Ascending aorta (tissue), 2 donors: Measurements from ENCODE around the gene KRTAP17-1. TPM values are rescaled to one million over a fixed set of nuclear protein-coding genes. Genes with fewer than 3 reads are reported as not detected.

Experiments used
- DNase-seq, 2 donors: peaks; one replicate each; pipeline ENCODE4 v3.0.0-alpha.2; 2019; ENCODE audit warnings: low spot score in 2 of 2
- H3K27ac ChIP-seq, 2 donors: fragments of 200-600 bp; sonication (generic); one replicate each; pipeline ENCODE4 v1.5.1; 2016 to 2017; ENCODE audit warnings: mild to moderate bottlenecking in 1 of 2
- H3K27me3 ChIP-seq: fragments of 200-600 bp; sonication (generic); one replicate; pipeline ENCODE4 v1.5.1; 2017
- H3K36me3 ChIP-seq, 2 donors: fragments of 200-600 bp; sonication (generic); one replicate each; pipeline ENCODE4 v1.5.1; 2016
- H3K4me1 ChIP-seq, 2 donors: fragments of 200-600 bp; sonication (generic); one replicate each; pipeline ENCODE4 v1.5.1; 2016 to 2017; ENCODE audit warnings: mild to moderate bottlenecking in 1 of 2
- H3K4me3 ChIP-seq, 2 donors: fragments of 200-600 bp; sonication (generic); one replicate each; pipeline ENCODE4 v1.5.1; 2016 to 2017; ENCODE audit warnings: mild to moderate bottlenecking in 1 of 2
- H3K9me3 ChIP-seq, 2 donors: fragments of 200-600 bp; sonication (generic); one replicate each; pipeline ENCODE4 v1.5.1; 2016
- intact Hi-C: fragments of 100-400 bp; cut with DNase I; formaldehyde crosslinking; loops from one replicate; pipeline ENCODE4 v1.15.1; 2023
- total RNA-seq: library from RNA; depleted of rRNA; stranded (reverse); fragments of >200 nt; gene quantifications from one replicate; pipeline ENCODE4 v1.1.0, GENCODE V29; 2016
- TF ChIP-seq, protein P1 (sequence below), 3 experiments: fragments of 200-600 bp in 2 of 3; fragments of 450-650 bp in 1 of 3; sonication (generic) in 2 of 3; IDR thresholded peaks; one replicate each; pipeline ENCODE4 v1.5.1; 2016 to 2019; ENCODE audit warnings: antibody characterized with exemption in 3 of 3, mild to moderate bottlenecking in 1 of 3, moderate library complexity in 1 of 3

Gene KRTAP17-1
- total RNA-seq, 1 donor from 2014 or later = not detected

DNA sequence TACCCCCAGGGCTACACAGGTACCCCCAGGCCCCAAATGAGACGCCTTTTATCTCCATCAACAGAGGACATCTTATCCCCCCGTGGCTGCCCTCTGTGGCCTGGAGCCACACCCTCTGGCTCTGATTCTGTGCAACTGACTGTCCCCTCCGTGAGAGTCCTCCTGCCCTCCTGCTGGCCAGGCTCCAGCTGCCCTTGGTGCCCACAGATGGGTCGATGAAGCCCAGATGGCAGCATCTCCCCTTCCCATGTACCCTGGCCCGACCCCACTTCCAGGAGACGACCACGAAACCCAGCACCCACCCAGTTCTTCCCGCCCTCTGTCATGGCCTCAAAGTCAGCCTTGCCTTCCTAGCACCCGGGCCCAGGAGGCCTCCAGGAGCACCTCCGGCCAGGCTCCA is 9.6 kb upstream of the KRTAP17-1 start:
- H3K4me3 ChIP-seq = no peak overlapping the region
- intact Hi-C loops = no loop called here
- no peaks in the 10 kb centered on the region for H3K27me3 ChIP-seq
- DNase-seq = no peak
- no peaks in the 10 kb centered on the region for H3K9me3 ChIP-seq
- no peaks in the 10 kb centered on the region for H3K36me3 ChIP-seq
- no peak overlapping the region for H3K27ac ChIP-seq
- TF ChIP-seq, protein P1, sequence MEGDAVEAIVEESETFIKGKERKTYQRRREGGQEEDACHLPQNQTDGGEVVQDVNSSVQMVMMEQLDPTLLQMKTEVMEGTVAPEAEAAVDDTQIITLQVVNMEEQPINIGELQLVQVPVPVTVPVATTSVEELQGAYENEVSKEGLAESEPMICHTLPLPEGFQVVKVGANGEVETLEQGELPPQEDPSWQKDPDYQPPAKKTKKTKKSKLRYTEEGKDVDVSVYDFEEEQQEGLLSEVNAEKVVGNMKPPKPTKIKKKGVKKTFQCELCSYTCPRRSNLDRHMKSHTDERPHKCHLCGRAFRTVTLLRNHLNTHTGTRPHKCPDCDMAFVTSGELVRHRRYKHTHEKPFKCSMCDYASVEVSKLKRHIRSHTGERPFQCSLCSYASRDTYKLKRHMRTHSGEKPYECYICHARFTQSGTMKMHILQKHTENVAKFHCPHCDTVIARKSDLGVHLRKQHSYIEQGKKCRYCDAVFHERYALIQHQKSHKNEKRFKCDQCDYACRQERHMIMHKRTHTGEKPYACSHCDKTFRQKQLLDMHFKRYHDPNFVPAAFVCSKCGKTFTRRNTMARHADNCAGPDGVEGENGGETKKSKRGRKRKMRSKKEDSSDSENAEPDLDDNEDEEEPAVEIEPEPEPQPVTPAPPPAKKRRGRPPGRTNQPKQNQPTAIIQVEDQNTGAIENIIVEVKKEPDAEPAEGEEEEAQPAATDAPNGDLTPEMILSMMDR (IDR thresholded peaks at IDR 0.05) = no peak
- no peaks in the 10 kb centered on the region for H3K4me1 ChIP-seq

DNA sequence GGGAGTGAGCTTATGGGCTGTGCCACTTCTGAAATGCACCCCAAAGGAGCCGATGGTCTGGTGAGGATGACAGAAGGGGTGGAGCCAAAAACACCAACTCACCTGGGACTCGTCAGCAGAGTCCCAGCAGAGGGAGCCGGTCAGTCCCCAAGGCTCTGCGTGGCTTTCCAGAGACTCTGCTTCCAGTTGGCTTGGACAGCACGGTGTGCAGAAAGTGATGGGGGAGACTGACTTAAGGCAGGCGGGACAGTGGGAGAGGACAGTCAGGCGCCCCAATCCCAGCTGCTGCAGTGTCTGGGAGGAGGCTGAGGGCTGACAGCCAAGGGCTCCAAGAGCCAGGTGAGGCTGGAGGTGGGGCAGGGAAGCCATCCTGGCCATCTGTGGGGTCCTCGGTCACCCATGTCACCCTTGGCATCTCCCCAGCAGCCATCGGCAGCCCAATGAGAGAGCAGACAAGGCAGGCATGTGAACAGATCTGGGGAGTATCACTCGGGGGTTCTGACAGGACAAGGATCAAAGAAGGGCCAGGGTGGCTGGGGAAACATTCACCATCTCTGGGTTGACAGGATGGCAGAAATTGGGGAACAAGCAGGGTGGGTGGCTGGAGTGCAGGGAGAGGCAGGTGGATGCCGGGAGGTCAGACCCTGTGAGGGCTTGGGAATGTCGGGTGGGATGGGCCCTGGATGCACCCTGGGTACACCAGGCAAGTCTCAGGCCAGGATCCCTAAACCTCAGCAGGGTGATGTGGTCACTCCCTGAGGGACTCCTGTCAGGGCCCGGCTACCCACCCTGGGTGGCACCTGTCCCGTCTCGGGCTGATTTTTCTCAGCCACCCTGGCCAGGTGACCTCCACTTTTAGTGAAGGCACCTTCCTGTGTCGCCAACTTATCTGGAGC is 8.9 kb upstream of the KRTAP17-1 start:
- Histone ChIP-seq H3K27me3 (no peaks in the 10 kb centered on the region), H3K4me1 (no peaks in the 10 kb centered on the region), H3K27ac (no peak overlapping the region), H3K9me3 (peaks cover 0 to 4% of the 10 kb centered on the region in 2 donors), H3K4me3 (no peak overlapping the region), H3K36me3 (no peaks in the 10 kb centered on the region)
- DNase-seq = no peak
- intact Hi-C loops = loop anchor here (5.0 kb wide), 2 partner anchors 412 to 522 kb away; no protein-coding TSS in a partner anchor
- TF ChIP-seq, protein P1 (IDR thresholded peaks at IDR 0.05) = no peak

DNA sequence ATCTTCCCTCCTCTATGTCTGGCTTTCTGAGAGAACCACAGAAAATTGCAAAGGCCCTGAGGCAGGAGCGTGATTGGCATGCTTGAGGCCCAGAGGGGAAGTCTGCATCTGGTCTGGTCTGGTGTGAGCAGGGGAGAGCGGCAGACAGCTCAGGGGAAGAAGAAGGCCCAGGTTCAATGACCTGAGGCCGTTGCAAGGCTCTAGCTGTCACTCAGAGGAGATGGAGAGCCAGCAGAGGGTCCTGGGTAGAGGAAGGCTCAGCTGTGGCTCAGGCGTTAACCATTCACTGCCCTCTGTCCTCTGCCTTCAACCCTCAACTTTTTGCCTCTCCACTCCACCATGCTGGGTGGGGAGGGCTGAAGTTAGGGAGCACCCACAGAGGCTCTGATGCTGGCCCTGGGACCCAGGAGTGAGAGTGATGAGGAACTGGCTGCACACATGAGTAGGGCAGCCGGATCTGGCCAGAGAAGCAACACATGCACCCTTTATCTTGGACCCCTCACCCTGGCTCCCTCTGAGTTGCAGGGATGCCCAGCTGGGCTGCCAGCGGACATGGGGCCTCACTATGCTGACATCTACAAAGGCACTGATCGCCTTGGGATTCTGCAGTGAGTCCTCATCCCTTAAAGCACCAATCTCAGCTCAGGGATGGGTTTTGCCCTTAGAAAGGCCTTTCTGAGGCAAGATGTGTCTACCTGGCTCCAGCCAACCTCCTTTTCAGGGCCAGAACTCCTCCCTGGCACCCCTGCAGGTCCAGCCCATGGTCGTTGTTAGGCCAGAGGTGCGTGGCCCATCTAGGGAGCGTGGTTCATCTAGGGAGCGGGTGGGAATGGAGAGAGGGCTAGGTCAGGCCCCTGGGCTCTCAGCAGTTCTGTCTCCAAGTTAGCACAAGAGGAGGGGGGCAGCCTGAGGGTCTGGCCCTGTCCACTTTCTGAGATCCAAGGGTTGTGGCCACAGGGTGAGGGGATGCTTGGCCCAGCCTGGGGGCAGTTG is 7.7 kb upstream of the KRTAP17-1 start:
- intact Hi-C loops = loop anchor here (5.0 kb wide), 2 partner anchors 411 to 521 kb away; no protein-coding TSS in a partner anchor
- no peaks in the 10 kb centered on the region for H3K27me3 ChIP-seq
- H3K36me3 ChIP-seq = no peaks in the 10 kb centered on the region
- peaks cover 0 to 4% of the 10 kb centered on the region in 2 donors for H3K9me3 ChIP-seq
- no peak overlapping the region for H3K4me3 ChIP-seq
- no peak for DNase-seq
- TF ChIP-seq, protein P1 (IDR thresholded peaks at IDR 0.05) = no peak
- H3K27ac ChIP-seq = no peak overlapping the region
- no peaks in the 10 kb centered on the region for H3K4me1 ChIP-seq

DNA sequence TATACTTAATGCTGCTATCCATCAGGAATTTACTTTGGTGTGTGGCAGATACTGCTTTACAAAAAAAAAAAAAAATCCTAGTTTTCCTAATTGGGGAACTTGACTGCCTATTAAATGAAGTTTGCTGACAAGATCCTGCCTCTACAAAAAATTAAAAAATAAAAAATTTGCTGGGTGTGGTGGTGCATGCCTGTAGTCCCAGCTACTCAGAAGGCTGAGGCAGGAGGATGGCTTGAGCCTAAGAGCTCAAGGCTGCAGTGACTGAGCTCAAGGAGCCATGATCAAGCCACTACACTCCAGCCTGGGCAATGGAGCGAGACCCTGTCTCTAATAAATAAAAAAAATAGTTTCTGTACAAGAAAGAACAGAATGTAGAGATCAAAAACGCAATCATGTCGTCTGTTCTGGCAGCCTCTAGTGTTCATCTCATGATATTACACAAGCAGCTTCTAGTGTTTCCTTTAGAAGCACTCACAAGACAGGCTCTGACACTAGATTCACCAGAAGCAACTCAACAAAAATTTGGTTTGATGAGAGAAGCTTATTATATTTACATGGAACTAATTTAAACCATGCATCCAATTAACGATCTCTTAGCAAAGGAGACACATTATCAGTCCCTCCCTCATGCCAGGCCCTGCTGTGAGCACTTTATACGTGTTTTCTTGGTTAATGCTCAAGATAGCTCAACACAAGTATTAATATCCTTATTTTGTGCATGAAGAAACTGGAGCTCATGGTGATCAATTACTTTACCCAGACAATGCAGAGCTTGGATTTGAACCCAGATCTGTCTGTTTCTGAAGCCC is 6.8 kb upstream of the KRTAP17-1 start:
- H3K27ac ChIP-seq = no peak overlapping the region
- no peaks in the 10 kb centered on the region for H3K36me3 ChIP-seq
- TF ChIP-seq, protein P1 (IDR thresholded peaks at IDR 0.05) = peak; percentile 30 to 62 (median 52)
- intact Hi-C loops = loop anchor here (5.0 kb wide), 2 partner anchors 410 to 520 kb away; no protein-coding TSS in a partner anchor
- no peak for DNase-seq
- no peaks in the 10 kb centered on the region for H3K27me3 ChIP-seq
- H3K9me3 ChIP-seq = peaks cover 0 to 4% of the 10 kb centered on the region in 2 donors
- H3K4me1 ChIP-seq = no peaks in the 10 kb centered on the region
- no peak overlapping the region for H3K4me3 ChIP-seq

DNA sequence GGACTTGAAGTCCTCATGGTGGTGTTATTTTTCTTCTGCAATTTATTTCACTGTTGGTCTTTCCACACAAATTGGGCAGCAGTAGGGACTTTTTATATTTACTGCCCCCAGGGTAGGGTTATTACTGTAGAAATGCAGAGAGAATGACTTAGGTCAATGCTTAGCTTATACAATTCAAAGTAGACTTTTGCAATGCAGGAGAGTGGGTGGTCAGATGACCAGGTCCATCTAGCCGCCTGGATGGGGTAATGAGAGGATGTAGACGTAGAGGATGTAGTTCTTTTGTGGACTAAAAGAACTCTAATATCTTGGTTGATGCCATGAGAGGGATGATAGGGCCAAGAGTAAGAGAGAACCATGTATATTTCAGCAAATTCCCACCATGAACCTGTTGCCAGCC is 2.7 kb upstream of the KRTAP17-1 start:
- no peak overlapping the region for H3K4me3 ChIP-seq
- no peak overlapping the region for H3K27ac ChIP-seq
- H3K27me3 ChIP-seq = no peaks in the 10 kb centered on the region
- intact Hi-C loops = loop anchor here (10.0 kb wide), 1 partner anchor 307 kb away; the partner anchor contains the start of gene KRT17
- DNase-seq = no peak
- peaks cover 0 to 4% of the 10 kb centered on the region in 2 donors for H3K9me3 ChIP-seq
- no peaks in the 10 kb centered on the region for H3K4me1 ChIP-seq
- no peaks in the 10 kb centered on the region for H3K36me3 ChIP-seq
- TF ChIP-seq, protein P1 (IDR thresholded peaks at IDR 0.05) = no peak
